Heart left ventricle (tissue), 13 donors: Measurements from ENCODE around the gene MAMDC2.

Experiments
- CTCF ChIP-seq, 12 donors: fragments of 200-600 bp; sonication (generic) in 4 of 12; IDR thresholded peaks; one replicate each; pipeline versions ENCODE4 v1.5.0 to v1.8.0; 2018 to 2022; ENCODE audit warnings: antibody characterized with exemption in 12 of 12, mild to moderate bottlenecking in 5 of 12
- POLR2A ChIP-seq, 2 donors: fragments of 450-650 bp; IDR thresholded peaks; one replicate each; pipeline ENCODE4 v1.6.1; 2017; ENCODE audit warnings: antibody characterized with exemption in 2 of 2, mild to moderate bottlenecking in 2 of 2, moderate library complexity in 2 of 2
- donor health status: ischemic (EF 13 %, LVEDD 7.1; RV severe dilation, severe dysfunction).
- donor health status: DM: no; HTN: yes; CAD: no.
- donor health status: DM: no; HTN: no; CAD: no.
- donor health status: ischemic (EF 25% LVEDD 6.9; RV normal size, moderate dysfunction).
- donor health status: ischemic (EF 25% LVEDD 5.7; RV mildly dilated, moderate dysfunction).
- donor health status: ischemic (EF 35%, LVEDD 5.7; RV mildly dilated, moderate dysfunction).
- donor health status: nonischemic (EF 11% LVEDD 7.7; RV severe dilation, severe dysfunction).
- donor health status: DM: yes; HTN: yes; CAD: no.
- donor health status: PGD.
- donor health status: ischemic (EF 29% LVEDD 5.4; RV normal size, mild dysfunction).
- donor health status: nonischemic (EF 23%, LVEDD 6.1; RV moderate dilation, normal function).

GRCh38 chr9:70110194-70111041 is 66.8 kb downstream of the MAMDC2 start:
- TF ChIP-seq CTCF (IDR thresholded peaks at IDR 0.05): no peak
- TF ChIP-seq POLR2A (IDR thresholded peaks at IDR 0.05): no peak
